HPDE6-E6E7 (cell line): ENCODE measurements around the gene PPP1R15A.
"Not testable (repeated sequence)": the region's sequence is repeated elsewhere in the genome, so short reads cannot be mapped to it uniquely, and the experiment has no call there.

ENCODE experiments used
- DNase-seq: peaks from one replicate; pipeline ENCODE4 v3.0.0; 2011; ENCODE audit warnings: missing footprints; ENCODE audit errors: extremely low spot score

Gene PPP1R15A

DNA sequence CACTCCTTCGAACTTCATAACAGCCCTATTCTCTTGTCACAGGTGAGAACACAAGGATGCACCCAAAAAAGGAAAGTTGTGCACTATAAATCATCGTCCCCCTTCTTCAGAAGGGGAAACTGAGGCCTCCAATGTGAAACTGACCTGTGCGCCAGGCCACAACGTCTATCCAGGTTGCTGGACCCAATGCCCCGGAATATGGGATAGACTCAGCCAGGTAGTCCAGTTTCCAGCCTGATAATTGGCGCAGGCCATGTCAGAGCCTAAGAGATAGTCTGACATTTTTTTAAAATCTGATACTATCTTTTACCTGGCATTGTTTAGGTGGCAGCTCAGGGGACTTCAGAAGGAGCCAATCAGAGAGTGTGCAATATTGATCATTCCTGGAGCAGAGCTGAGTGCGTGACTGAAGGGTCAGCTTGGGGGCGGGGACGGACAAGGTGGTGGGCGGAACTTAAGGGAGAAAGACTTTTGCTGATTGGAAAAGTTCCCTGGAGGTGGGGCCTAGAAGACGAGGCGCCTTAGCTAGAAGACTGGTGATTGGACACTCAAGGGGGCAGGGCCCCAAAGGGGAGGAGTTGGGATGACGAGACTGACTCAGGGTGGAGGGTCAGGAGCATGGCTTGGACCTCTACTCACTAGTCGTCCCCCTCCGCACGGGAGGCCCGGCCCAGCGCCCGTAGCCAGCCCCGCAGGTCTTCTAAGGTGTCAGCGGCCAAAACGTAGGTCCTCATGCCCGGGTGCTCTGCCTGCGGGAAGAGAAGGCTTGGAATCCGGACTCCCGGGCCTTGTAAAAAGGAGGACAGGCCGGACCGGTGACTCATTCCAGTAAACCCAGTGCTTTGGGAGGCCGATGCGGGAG, 12.3 kb upstream of the PPP1R15A start:
- no peak for DNase-seq

DNA sequence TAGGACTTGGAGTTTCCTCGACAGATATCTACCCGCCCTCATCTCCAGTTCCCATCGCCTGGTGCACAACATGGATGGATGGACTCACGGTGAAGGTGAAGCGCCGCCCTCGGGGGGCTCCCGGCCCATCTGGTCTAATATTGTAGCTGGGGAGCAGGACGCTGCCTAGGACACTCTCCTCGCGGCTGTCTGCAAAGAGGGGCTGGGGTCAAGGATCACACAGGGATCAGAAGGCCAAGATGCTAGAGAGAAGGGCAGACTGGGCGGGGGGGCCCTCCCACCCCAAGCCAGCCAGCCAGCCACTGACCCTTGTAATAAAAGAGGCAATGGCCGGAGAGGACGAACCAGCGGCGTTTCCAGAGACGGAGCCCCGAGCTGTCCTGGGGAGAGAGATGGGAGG, 10.9 kb upstream of the PPP1R15A start:
- no peak for DNase-seq

DNA sequence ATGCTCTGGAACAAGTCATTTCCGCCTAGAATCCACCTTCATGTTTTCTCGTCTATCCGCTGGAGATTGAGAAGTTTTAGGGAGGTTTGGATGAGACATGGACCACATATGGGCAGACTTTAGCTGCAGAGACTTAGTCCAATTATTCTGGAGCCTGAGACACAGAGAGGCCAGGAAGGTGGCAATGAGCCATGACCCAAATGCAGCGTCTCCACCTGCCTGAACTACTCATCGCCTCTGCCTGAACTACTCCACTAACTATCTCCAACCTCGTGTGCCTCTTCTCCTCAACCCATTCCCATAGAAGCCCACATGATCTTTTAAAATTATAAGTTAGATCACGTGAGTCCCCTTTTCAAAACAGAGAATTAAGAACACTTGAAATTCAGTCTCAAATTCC, 9.4 kb upstream of the PPP1R15A start:
- no peak for DNase-seq

DNA sequence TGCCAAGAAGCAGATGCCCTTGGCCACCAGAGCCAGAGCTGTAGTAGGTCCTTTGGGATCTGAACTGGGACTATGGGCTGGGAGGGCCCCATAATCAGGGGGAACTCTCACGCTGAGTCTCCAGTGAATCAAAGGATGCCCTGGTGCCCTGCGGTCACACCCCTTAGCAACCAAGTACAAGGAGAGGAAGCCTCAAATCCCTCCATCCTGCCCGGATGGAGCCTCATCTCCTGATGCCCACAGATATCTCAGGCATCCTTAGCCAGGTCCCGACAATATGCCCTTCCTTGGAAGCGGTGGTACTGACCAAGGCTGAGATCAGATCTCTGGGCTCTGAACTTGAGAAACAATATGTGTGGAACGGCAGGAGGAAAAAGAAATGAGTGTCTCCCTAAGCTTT, 5.5 kb upstream of the PPP1R15A start:
- DNase-seq = no peak

DNA sequence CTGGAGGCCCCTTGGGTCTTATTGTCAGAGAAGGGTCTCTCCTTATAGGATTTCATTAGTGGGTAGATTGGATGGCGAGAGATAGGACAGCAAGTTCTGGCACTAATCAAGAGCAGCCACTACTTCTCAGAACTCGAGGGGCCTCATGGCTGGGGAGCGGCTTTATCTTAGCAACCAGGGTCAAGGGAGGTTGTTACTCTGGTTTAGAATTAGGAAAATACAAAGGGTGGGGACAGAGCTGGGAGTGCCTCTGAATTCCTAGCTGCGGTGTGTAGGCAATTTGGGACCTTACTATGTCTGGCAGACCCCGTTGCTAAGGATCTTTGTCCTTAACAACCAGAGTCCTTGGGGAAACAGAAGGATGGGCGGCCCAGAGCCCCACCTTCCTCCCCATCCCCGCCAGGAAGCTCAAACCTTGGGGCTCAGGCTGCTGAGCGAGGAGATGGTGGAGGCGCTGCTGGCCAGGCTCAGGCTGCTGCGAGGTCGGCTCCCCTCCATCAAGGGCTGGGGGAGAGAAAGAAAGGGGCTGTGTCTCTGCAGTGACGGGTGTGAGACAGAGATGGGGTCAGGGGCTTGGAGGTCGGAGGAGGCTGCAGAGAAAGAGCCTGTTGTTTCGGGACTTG, 5.0 kb upstream of the PPP1R15A start:
- DNase-seq = no peak

DNA sequence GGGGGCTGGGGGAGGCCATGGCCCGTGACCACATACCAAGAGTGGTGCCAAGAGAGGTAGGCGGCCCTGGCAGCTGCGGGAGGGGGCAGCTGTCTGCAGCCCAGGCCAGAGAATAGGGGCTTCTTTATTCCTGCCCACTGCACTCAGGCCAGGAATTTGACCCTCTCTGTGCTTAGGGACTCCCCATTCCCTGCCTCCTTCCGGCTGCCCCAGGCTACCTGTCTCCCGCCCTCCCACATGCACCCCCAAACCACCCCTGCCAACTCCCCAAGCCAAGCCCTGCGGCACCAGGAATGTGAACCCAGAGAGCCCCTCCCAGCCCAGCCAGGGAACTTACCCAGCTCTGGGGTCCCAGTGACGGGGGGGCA, 4.5 kb upstream of the PPP1R15A start:
- DNase-seq = no peak

DNA sequence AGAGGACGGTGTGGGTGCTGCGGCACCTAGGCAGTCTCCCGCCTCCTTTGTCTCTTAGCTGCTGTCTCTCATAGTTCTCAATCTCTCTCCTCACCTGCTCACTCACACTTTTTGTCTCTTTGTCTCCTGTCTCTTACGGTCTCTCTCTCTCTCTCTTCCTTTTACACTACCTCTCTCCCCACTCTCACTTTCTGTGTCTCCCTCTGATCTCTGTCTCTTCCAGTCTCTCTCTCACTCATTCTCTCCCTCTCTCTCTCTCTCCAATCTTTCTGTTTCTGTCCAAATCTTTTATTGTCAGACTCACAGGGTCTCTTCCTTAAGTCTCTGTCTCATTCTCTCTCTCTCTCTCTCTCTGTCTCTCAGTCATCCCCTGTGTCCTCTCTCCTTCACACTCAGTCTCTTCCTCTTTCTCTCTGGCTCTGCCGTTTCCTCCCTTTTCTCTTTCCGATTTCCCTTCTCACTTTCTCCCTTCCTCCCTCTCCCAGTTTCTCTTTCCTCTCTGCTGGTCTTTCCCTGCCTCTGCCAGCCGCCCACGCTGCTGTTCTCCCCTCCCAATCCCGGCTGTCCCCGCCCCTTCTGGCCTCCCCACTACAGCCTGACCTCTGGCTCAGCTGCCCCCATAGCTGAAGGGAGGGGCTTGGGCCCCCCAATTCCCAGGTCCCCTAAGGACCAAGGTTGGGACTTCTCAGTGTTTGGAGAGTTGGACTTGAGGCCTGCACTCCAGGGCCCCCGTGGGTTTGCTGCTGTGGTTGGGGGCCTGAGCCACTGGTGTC, 3.9 kb upstream of the PPP1R15A start, which contains the start of gene PLEKHA4:
TSS of gene PLEKHA4 (minus strand) at position 504 of the 773 bp plus-strand sequence. CDS start 997 bp downstream, outside the sequence.
- DNase-seq = no peak

DNA sequence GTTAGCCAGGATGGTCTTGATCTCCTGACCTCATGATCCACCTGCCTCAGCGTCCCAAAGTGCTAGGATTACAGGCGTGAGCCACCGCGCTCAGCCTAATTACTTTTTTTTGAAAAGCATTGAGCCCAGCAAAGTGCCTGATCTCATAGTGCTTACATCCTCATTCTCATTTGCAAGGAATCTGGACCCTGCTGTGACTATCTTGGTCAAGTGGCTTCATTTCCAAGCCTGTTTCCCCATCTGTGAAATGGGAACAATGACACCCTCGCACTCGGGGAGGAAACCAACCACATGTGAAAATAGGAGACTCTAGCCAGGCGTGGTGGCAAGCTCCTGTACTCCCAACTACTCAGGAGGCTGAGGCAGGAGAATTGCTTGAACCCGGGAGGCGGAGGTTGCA, 2.2 kb upstream of the PPP1R15A start:
- DNase-seq = no peak

DNA sequence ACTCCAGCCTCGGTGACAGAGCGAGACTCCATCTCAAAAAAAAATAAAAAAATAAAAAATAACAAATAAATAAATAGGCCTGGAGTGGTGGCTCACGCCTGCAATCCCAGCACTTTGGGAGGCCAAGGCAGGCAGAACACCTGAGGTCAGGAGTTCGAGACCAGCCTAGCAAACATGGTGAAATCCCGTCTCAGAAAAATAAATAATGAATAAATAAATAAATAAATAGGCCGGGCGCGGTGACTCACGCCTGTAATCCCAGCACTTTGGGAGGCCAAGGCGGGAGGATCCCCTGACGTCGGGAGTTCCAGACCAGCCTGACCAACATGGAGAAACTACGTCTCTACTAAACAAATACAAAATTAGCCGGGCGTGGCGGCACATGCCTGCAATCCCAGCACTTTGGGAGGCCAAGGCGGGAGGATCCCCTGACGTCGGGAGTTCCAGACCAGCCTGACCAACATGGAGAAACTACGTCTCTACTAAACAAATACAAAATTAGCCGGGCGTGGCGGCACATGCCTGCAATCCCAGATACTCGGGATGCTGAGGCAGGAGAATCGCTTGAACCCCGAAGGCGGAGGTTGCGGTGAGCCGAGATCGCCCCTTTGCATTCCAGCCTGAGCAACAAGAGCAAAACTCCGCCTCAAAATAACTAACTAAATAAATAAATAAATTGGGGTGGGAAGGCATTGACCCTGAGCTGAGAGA, 595 bp upstream of the PPP1R15A start:
- DNase-seq = not testable (repeated sequence)

DNA sequence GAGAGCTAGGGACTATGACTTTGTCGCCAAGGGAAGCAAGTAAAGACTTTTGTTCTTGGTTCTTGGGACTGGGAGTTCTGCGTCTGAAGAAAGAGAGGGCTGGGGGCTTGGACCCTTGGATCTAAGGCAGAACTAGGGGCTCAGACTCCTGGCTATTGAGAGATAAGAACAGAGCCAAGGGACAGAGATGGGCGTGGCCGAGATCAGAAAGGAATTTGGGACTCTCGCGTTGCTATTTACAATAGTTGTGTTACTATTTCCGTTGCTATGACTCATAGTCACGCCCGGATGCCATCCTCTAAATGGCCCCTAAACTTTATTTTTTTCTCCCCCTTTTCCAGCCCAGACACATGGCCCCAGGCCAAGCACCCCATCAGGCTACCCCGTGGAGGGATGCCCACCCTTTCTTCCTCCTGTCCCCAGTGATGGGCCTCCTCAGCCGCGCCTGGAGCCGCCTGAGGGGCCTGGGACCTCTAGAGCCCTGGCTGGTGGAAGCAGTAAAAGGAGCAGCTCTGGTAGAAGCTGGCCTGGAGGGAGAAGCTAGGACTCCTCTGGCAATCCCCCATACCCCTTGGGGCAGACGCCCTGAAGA, 759 bp downstream of the PPP1R15A start:
- peak; percentile 71 for DNase-seq

DNA sequence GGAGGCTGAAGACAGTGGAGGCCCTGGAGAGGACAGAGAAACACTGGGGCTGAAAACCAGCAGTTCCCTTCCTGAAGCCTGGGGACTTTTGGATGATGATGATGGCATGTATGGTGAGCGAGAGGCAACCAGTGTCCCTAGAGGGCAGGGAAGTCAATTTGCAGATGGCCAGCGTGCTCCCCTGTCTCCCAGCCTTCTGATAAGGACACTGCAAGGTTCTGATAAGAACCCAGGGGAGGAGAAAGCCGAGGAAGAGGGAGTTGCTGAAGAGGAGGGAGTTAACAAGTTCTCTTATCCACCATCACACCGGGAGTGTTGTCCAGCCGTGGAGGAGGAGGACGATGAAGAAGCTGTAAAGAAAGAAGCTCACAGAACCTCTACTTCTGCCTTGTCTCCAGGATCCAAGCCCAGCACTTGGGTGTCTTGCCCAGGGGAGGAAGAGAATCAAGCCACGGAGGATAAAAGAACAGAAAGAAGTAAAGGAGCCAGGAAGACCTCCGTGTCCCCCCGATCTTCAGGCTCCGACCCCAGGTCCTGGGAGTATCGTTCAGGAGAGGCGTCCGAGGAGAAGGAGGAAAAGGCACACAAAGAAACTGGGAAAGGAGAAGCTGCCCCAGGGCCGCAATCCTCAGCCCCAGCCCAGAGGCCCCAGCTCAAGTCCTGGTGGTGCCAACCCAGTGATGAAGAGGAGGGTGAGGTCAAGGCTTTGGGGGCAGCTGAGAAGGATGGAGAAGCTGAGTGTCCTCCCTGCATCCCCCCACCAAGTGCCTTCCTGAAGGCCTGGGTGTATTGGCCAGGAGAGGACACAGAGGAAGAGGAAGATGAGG, 1.5 kb downstream of the PPP1R15A start:
- no peak for DNase-seq

DNA sequence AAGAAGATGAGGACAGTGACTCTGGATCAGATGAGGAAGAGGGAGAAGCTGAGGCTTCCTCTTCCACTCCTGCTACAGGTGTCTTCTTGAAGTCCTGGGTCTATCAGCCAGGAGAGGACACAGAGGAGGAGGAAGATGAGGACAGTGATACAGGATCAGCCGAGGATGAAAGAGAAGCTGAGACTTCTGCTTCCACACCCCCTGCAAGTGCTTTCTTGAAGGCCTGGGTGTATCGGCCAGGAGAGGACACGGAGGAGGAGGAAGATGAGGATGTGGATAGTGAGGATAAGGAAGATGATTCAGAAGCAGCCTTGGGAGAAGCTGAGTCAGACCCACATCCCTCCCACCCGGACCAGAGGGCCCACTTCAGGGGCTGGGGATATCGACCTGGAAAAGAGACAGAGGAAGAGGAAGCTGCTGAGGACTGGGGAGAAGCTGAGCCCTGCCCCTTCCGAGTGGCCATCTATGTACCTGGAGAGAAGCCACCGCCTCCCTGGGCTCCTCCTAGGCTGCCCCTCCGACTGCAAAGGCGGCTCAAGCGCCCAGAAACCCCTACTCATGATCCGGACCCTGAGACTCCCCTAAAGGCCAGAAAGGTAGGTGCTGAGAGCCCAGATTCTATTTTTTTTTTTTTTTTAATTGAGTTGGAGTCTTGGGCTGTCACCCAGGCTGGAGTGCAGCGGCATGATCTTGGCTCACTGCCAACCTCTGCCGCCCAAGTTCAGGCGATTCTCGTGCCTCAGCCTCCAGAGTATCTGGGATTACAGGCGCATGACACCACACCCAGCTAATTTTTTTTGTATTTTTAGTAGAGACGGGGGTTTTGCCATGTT, 2.3 kb downstream of the PPP1R15A start:
- DNase-seq = no peak

DNA sequence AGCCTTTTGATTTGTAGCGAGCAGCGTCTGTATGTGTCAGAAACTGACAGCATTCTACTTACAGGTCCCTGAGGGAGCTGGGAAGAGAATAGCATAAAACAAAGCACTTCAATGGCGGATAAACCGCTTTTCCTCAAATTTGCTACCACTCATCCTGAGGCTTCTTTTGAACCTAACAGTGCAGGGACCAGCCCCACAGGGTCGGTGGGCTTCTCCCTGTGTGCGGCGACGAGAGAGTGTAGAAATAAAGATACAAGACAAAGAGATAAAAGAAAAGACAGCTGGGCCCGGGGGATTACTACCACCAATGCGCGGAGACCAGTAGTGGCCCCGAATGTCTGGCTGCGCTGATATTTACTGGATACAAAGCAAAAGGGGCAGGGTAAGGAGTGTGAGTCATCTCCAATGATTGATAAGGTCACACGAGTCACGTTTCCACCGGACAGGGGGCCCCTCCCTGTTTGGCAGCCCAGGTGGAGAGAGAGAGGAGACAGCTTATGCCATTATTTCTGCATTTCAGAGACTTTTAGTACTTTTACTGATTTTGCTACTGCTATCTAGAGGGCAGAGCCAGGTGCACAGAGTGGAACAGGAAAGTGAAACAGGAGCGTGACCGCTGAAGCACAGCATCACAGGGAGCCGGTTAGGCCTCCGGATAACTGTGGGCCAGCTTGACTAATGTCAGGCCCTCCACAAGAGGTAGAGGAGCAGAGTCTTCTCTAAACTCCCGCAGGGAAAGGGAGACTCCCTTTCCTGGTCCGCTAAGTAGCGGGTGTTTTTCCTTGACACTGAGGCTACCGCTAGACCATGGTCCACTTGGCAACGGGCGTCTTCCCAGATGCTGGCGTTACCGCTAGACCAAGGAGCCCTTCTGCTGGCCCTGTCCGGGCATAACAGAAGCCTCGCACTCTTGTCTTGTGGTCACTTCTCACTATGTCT, 4.1 kb downstream of the PPP1R15A start:
- DNase-seq = not testable (repeated sequence)

DNA sequence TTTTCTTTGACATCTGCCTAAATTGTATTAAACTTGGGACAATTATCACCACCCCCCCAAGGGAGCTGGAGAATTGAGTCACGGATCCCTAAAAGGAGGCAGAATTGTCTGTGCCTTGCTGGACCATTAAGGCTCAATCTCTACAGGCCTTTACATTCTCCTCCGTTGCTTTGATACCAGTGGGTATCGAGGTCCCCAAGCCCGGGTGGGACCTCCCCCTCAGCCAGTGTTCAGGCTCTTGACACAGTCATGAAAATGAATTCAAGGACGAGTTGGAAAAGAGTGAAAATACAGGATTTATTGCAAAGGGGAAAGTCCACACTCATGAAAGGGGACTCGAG, 5.6 kb downstream of the PPP1R15A start:
- no peak for DNase-seq

DNA sequence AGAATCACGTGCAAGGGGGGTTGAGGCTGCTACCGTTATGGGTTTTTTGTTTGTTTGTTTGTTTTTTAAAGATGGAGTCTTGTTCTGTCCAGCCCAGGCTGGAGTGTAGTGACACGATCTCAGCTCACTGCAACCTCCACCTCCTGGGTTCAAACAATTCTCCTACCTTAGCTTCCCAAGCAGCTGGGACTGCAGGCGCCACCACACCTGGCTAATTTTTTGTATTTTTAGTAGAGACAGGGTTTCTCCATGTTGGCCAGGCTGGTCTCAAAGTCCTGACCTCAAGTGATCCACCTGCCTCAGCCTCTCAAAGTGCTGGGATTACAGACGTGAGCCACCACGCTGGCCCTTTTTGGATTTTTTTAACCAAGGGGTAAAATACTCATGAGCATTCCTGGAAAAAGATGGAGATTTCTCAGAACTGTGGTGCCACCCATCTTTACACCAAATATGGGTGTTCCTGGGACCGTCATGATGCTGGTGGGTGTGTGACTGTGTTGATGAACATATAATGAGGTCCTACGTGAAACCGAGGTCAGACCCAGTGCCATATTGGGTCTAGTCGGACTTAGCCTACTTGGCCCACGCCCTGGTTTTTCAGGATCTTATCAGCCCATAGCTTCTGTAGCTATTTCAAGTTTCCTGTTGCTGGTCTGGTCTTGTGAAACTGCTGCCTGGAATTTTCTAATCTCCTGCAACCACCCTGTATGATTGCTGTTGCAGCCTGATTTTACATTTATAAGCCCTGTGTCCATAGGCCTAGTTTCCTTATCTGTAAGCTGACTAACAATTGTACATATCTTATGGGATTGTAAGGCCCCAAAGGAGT, 6.2 kb downstream of the PPP1R15A start:
- no peak for DNase-seq

DNA sequence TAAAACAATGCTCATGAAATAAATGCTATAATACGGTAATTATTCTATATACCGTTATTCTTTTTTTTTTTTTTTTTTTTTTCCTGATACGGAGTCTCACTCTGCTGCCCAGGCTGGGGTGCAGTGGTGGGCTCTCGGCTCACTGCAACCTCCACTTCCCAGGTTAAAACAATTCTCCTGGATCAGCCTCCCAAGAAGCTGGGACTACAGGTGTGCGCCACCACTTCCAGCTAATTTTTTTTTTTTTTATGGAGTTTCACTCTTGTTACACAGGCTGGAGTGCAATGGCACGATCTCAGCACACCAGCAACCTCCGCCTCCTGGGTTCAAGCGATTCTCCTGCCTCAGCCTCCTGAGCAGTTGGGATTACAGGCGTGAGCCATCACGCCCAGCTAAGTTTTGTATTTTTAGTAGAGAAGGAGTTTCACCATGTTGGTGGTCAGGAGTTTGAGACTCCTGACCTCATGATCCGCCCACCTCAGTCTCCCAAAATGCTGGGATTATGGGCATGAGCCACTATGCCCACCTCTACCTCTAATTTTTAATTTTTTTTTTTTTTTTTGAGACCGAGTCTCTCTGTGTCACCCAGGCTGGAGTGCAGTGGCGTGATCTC, 6.9 kb downstream of the PPP1R15A start:
- DNase-seq = no peak

DNA sequence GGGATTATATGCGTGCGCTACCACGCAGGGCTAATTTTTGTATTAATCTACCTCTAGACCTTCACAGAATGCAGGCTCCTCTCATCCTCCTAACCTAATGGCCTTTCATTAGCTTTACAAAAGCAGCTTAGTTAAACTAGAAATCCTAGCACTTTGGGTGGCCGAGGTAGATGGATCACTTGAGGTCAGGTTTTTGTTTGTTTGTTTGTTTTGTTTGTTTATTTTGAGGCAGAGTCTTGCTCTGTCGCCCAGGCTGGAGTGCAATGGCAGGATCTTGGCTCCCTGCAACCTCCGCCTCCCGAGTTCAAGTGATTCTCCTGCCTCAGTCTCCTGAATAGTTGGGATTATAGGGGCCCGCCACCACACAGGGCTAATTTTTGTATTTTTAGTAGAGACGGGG, 7.5 kb downstream of the PPP1R15A start:
- not testable (repeated sequence) for DNase-seq
